Fibroblast of mammary gland (primary cell): ENCODE results near the gene PCK1.

ENCODE experiments used
- DNase-seq: peaks from one replicate; pipeline ENCODE4 v3.0.0-alpha.2; 2010; ENCODE audit warnings: low read depth
- H3K4me3 ChIP-seq: 2 replicates; pipeline ENCODE4 v1.5.1; 2011; ENCODE audit warnings: low read depth, mild to moderate bottlenecking, low read length, moderate library complexity; ENCODE audit not compliant: control insufficient read depth
- TF ChIP-seq, protein P1 (sequence below): conservative IDR thresholded peaks from 2 replicates; pipeline ENCODE4 v1.5.1; 2011; ENCODE audit warnings: low read depth, low read length, inconsistent platforms; ENCODE audit not compliant: control insufficient read depth, insufficient read depth

PCK1 gene

DNA sequence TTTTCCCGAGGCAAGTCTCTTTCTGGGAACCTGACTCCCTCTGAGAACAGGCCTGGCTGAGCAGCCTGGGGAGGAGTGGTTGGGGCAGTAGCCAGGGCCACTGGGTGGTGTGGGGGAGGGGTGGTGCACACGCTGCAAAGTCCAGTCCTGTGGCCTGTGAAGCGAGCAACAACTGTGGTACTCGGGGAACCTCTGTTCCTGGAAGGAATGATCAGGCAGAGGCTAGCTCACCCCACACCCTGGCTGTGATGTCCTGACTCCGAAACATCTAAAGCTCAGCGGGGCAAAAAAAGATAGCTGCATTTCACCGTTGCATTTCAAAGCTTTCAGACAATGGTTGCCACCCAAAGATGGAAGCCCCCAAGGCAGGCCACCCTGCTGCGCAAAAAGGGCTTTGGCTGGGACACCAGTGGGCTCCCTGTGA is 25.5 kb downstream of the PCK1 start:
- no peak overlapping the region for H3K4me3 ChIP-seq
- TF ChIP-seq, protein P1, sequence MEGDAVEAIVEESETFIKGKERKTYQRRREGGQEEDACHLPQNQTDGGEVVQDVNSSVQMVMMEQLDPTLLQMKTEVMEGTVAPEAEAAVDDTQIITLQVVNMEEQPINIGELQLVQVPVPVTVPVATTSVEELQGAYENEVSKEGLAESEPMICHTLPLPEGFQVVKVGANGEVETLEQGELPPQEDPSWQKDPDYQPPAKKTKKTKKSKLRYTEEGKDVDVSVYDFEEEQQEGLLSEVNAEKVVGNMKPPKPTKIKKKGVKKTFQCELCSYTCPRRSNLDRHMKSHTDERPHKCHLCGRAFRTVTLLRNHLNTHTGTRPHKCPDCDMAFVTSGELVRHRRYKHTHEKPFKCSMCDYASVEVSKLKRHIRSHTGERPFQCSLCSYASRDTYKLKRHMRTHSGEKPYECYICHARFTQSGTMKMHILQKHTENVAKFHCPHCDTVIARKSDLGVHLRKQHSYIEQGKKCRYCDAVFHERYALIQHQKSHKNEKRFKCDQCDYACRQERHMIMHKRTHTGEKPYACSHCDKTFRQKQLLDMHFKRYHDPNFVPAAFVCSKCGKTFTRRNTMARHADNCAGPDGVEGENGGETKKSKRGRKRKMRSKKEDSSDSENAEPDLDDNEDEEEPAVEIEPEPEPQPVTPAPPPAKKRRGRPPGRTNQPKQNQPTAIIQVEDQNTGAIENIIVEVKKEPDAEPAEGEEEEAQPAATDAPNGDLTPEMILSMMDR, result no peak
- DNase-seq, result no peak

DNA sequence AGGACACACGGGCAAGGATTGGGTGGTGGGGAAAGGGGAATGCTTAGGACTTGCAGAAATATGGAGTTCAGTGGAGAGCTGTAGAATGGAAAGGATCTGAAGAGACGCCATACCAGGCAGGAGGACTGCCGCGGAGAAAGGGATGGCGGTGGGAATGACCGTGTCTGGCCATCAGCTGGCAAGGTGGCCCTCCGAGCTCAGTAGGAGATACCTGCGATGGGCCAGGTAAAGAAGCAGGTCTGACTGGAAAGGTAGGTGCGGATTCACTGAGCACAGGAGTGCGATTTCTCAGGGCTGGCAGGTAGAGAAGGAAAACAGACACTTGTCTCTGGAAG is 26.0 kb downstream of the PCK1 start:
- TF ChIP-seq, protein P1, result no peak
- H3K4me3 ChIP-seq, result no peak overlapping the region
- no peak for DNase-seq

DNA sequence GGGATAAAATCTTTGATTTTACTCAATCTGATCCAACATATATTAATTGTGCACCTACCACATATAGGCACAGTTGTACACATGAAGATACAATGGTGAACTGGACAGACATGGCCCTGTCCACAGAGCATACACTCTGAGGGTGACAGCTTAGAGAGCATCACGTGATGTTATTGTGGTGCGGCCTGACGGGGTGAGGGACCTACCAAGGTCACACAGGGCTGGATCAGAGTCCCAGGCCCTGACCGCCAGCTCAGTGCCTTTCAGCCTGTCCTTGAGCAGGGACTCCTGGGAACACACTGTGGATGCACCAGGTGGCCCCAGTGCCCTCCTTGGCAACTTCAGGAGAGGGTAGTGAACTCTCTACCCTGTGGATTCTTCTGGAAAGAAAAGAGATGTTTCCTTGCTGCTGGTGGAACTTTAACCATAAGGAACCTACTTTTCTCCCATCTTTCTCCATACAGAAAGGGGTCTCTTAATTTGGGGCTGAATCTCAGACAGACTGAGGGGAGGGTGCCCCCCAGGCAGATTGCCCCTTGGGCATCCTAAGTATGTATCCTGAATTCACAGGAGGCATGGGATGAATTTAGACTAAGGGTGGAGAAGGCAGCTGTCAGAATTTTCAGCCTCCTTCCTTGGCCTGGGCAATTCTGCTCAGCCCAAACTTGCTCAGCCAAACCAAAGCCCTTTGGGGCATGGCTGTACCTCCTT is 26.5 kb downstream of the PCK1 start:
- TF ChIP-seq, protein P1, result no peak
- no peak overlapping the region for H3K4me3 ChIP-seq
- no peak for DNase-seq

DNA sequence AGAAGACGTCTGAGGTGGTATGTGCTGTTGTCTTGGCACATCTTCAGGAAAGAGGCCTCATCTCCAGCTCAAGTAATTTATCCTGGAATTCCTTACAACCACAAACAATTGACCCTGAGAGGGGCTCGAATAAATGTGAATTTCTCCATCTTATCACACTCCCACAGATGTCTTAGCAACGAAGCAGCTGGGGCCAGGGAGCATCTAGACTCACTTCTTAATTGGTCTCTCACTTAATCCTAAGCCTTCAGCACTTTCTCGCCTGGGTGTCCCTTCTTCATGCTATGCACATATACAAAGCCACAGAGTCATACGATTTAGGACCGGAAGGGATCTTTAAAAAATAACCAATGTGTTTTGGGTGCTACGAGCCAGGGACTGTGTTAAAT is 27.1 kb downstream of the PCK1 start:
- no peak overlapping the region for H3K4me3 ChIP-seq
- TF ChIP-seq, protein P1, result no peak
- no peak for DNase-seq

DNA sequence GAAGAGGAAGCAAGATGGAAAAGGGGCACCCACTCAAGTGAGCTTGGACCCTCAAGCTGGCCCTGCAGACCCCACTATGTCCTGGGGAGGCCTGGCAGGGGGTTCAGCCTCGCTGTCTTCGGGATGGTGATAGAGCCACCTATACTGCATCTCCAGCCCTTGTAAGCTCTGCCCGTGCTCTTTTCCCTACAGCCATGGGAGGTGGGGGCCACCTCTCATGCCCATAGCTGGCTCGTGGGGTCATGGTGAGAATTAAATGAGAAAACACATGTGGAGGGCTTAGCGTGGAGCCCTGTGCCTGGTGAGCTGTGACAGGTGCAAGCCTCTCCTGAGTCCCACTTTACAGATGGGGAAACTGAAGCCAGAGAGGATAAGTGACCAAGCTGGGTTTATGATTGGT is 27.7 kb downstream of the PCK1 start:
- TF ChIP-seq, protein P1, result no peak
- DNase-seq, result no peak

DNA sequence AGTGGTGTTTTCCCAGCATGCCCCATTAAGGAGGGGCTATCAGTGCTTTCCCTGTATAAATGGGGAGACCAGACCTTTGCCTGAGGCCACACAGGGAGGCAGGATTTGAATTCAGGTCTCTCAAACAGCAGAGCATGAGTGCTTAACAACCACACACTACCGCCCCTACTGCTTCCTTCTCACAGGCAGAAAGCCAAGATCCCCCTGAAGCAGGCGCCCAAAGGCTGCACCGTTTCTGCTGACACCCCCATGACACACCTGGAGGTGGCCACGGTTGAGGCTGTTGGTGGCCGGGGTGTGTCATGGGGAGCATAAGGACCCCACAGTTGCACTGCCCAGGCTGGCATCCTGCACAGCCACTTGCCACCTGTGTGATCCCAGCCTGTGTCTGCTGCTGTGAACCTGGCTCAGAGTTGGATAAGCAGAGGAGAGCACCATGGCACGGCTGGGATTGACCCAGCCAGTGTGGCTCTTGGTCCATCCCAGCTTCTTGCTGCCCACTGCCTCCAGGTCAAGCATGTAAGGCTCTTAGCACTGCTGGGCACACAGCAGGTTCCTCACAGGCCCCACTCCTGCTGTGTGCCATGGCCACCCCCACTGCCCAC is 28.3 kb downstream of the PCK1 start:
- H3K4me3 ChIP-seq, result no peak overlapping the region
- TF ChIP-seq, protein P1, result no peak
- no peak for DNase-seq

More for the DNA sequence above, 27.7 kb downstream of the PCK1 start:
- no peak overlapping the region for H3K4me3 ChIP-seq
